ENCODE data around the gene EDDM3A.

GRCh38 chr14:20760950-20761349 is 15.3 kb downstream of the EDDM3A start:
- TF ChIP-seq CTCF (conservative IDR thresholded peaks at IDR 0.05; ENCODE audit: low read depth, low read length): no peak
- no peak for TF ChIP-seq EZH2 (IDR thresholded peaks at IDR 0.05; ENCODE audit: borderline replicate concordance, low read depth, low read length, poor library complexity, severe bottlenecking)

Data from A673 (cell line).